Trophoblast cell (in vitro differentiated cells and primary cell): ENCODE results near the gene AURKB.

Experiments
- DNase-seq, 2 donors: peaks; one replicate each; pipeline ENCODE4 v3.0.0-alpha.2; 2016
- H2AFZ ChIP-seq: 2 replicates; pipeline ENCODE4 v1.6.1; 2013; ENCODE audit warnings: low read length, moderate library complexity, mild to moderate bottlenecking; ENCODE audit not compliant: insufficient read depth, poor library complexity
- H2AK5ac ChIP-seq: 2 replicates; pipeline ENCODE4 v1.6.1; 2013; ENCODE audit warnings: mild to moderate bottlenecking, low read length
- H2BK120ac ChIP-seq: 2 replicates; pipeline ENCODE4 v1.6.1; 2013; ENCODE audit warnings: low read length, mild to moderate bottlenecking, moderate library complexity; ENCODE audit not compliant: insufficient read depth, poor library complexity
- H2BK12ac ChIP-seq: 2 replicates; pipeline ENCODE4 v1.6.1; 2013; ENCODE audit warnings: mild to moderate bottlenecking, low read length, moderate library complexity
- H2BK5ac ChIP-seq: 2 replicates; pipeline ENCODE4 v1.6.1; 2013; ENCODE audit warnings: low read length, low read depth, moderate library complexity, mild to moderate bottlenecking; ENCODE audit not compliant: poor library complexity
- H3K14ac ChIP-seq: 2 replicates; pipeline ENCODE4 v1.6.1; 2013; ENCODE audit warnings: mild to moderate bottlenecking, low read length
- H3K18ac ChIP-seq: 2 replicates; pipeline ENCODE4 v1.6.1; 2013; ENCODE audit warnings: mild to moderate bottlenecking, low read length
- H3K23ac ChIP-seq: 2 replicates; pipeline ENCODE4 v1.6.1; 2013; ENCODE audit warnings: low read length
- H3K27ac ChIP-seq: 2 replicates; pipeline ENCODE4 v1.5.1; 2013; ENCODE audit warnings: low read depth, mild to moderate bottlenecking, inconsistent platforms, low read length, moderate library complexity
- H3K27me3 ChIP-seq: 2 replicates; pipeline ENCODE4 v1.6.1; 2013; ENCODE audit warnings: inconsistent platforms, mild to moderate bottlenecking, low read length, moderate library complexity; ENCODE audit not compliant: insufficient read depth
- H3K36me3 ChIP-seq, 2 experiments: 1 replicate in 1 of 2; 2 replicates in 1 of 2; pipeline ENCODE4 v1.6.1; 2013; ENCODE audit warnings: low read length in 2 of 2, mild to moderate bottlenecking in 2 of 2, moderate library complexity in 1 of 2; ENCODE audit not compliant: insufficient read depth in 2 of 2, control insufficient read depth in 1 of 2
- H3K4ac ChIP-seq: 2 replicates; pipeline ENCODE4 v1.6.1; 2013; ENCODE audit warnings: low read depth, mild to moderate bottlenecking, low read length, moderate library complexity
- H3K4me1 ChIP-seq, 2 experiments: 1 replicate in 1 of 2; 2 replicates in 1 of 2; pipeline ENCODE4 v1.6.1; 2013; ENCODE audit warnings: low read length in 2 of 2, mild to moderate bottlenecking in 2 of 2, moderate library complexity in 1 of 2; ENCODE audit not compliant: insufficient read depth in 2 of 2, control insufficient read depth in 1 of 2
- H3K4me2 ChIP-seq: 2 replicates; pipeline ENCODE4 v1.6.1; 2013; ENCODE audit warnings: inconsistent platforms, mild to moderate bottlenecking, low read length, moderate library complexity
- H3K4me3 ChIP-seq: 2 replicates; pipeline ENCODE4 v1.5.1; 2013; ENCODE audit warnings: mild to moderate bottlenecking, low read depth, low read length, inconsistent platforms
- H3K79me1 ChIP-seq: one replicate; pipeline ENCODE4 v1.6.1; 2013; ENCODE audit warnings: low read length
- H3K79me2 ChIP-seq: 2 replicates; pipeline ENCODE4 v1.6.1; 2013; ENCODE audit warnings: low read length, mild to moderate bottlenecking; ENCODE audit not compliant: control insufficient read depth, insufficient read depth, poor library complexity
- H3K9ac ChIP-seq: 2 replicates; pipeline ENCODE4 v1.6.1; 2013; ENCODE audit warnings: mild to moderate bottlenecking, low read length
- H3K9me3 ChIP-seq: 2 replicates; pipeline ENCODE4 v1.6.1; 2013; ENCODE audit warnings: low read depth, mild to moderate bottlenecking, control low read depth, inconsistent platforms, low read length; ENCODE audit not compliant: insufficient read depth
- H4K12ac ChIP-seq: 2 replicates; pipeline ENCODE4 v1.6.1; 2013; ENCODE audit warnings: low read depth, mild to moderate bottlenecking, low read length, moderate library complexity
- H4K8ac ChIP-seq: 2 replicates; pipeline ENCODE4 v1.6.1; 2013; ENCODE audit warnings: low read depth, mild to moderate bottlenecking, low read length, moderate library complexity
- H4K91ac ChIP-seq: one replicate; pipeline ENCODE4 v1.6.1; 2013; ENCODE audit warnings: low read depth, mild to moderate bottlenecking, low read length, moderate library complexity
- WGBS: extraction: QIAGEN DNeasy Blood & Tissue Kit; methylation state at CpG from one replicate; pipeline ENCODE4 v1.1.7; 2013; ENCODE audit warnings: missing lambda C conversion rate; ENCODE audit not compliant: insufficient read length, insufficient coverage; ENCODE audit errors: extremely low coverage; 5-methylcytosine and 5-hydroxymethylcytosine counted together

AURKB gene

DNA sequence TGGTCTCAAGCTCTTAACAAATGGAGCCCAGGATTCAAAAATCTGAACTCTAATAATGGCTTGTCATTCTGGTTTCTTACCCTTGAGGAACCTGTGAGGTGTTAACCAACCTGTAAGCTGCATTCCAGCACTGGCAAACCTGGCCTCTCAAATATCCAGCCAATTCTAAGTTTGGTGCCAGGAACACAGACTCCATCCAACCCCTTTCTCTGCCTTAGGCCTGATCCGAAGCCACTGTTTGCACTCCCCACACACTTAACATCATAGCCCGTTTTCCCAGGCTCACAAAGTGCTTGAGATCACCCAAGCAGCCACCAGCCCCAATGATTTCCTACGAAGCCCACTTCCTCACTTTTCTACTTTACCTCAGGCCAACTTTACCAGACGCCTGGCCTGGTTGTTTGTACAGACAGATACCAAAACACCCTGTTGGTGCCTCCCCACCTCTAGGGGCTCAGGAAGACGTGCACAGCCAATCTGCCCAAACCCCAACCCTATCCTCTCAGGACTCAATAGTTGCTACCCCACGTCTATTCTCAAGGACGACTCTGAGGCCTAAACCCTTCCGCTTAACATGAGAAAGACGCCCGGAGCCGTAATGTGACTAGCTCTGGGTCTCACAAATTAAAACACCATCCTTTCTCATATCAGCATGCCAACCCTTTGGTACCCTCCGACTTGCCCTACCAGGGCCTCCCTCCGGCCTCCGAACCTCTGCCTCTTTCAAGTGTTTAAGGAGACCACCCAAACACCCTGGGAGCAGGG, 55.0 kb downstream of the AURKB start:
- Histone ChIP-seq H2AK5ac (no peak overlapping the region), H3K4me3 (peak overlapping the region; percentile 67), H3K23ac (no peak overlapping the region), H4K91ac (peak overlapping the region; percentile 1), H3K27me3 (no peaks in the 10 kb centered on the region), H2BK120ac (no peak overlapping the region), H2BK12ac (no peak overlapping the region), H3K4me1 (peaks cover 22 to 32% of the 10 kb centered on the region in 2 experiments), H3K27ac (no peak overlapping the region), H4K8ac (no peak overlapping the region), H3K9me3 (no peaks in the 10 kb centered on the region), H3K79me2 (peaks cover 2% of the 10 kb centered on the region), H3K14ac (no peak overlapping the region), H4K12ac (no peak overlapping the region), H3K4ac (no peak overlapping the region), H3K9ac (peak overlapping the region; percentile 44), H3K18ac (no peak overlapping the region), H3K79me1 (peaks cover 13% of the 10 kb centered on the region), H3K36me3 (peaks cover 6 to 13% of the 10 kb centered on the region in 2 experiments), H2BK5ac (no peak overlapping the region), H3K4me2 (peak overlapping the region; percentile 96), H2AFZ (no peak overlapping the region)
- DNase-seq: no peak
- no CpG with 5 or more reads among the region's 14 CpGs for WGBS
